IPS-18a (cell line): ENCODE data around the gene GALNT1.
A peak's percentile ranks its signal among the peaks of the same experiment; 100 is the strongest.
"Not testable (repeated sequence)": the region's sequence is repeated elsewhere in the genome, so short reads cannot be mapped to it uniquely, and the experiment has no call there.

Experiments
- H3K27ac ChIP-seq: one replicate; pipeline ENCODE4 v1.5.1; 2013; ENCODE audit warnings: low read length
- H3K27me3 ChIP-seq: one replicate; pipeline ENCODE4 v1.6.1; 2013; ENCODE audit warnings: mild to moderate bottlenecking, low read length; ENCODE audit not compliant: control insufficient read depth, insufficient read depth
- H3K36me3 ChIP-seq: one replicate; pipeline ENCODE4 v1.6.1; 2013; ENCODE audit warnings: low read depth, low read length; ENCODE audit not compliant: control insufficient read depth
- H3K4me1 ChIP-seq: one replicate; pipeline ENCODE4 v1.6.1; 2013; ENCODE audit warnings: low read depth, low read length; ENCODE audit not compliant: control insufficient read depth
- H3K4me3 ChIP-seq: one replicate; pipeline ENCODE4 v1.5.1; 2013; ENCODE audit warnings: low read length
- H3K9ac ChIP-seq: one replicate; pipeline ENCODE4 v1.6.1; 2013; ENCODE audit warnings: mild to moderate bottlenecking, low read length, moderate library complexity
- H3K9me3 ChIP-seq: one replicate; pipeline ENCODE4 v1.6.1; 2013; ENCODE audit warnings: low read depth, low read length; ENCODE audit not compliant: control insufficient read depth

GALNT1 gene

GRCh38 chr18:35571138-35571537, 10.4 kb upstream of the GALNT1 start:
- Histone ChIP-seq H3K27ac (no peak overlapping the region), H3K4me3 (no peak overlapping the region), H3K36me3 (no peaks in the 10 kb centered on the region), H3K9ac (no peak overlapping the region), H3K4me1 (no peaks in the 10 kb centered on the region), H3K27me3 (no peaks in the 10 kb centered on the region), H3K9me3 (no peaks in the 10 kb centered on the region)

- H3K9me3 ChIP-seq: no peaks in the 10 kb centered on the region
- H3K4me3 ChIP-seq: no peak overlapping the region
- no peaks in the 10 kb centered on the region for H3K27me3 ChIP-seq
- no peaks in the 10 kb centered on the region for H3K4me1 ChIP-seq
- H3K9ac ChIP-seq: no peak overlapping the region
- no peak overlapping the region for H3K27ac ChIP-seq
- no peaks in the 10 kb centered on the region for H3K36me3 ChIP-seq
Measured at GRCh38 chr18:35572644-35573043, 8.9 kb upstream of the GALNT1 start.

GRCh38 chr18:35573531-35573930, 8.0 kb upstream of the GALNT1 start:
- H3K9me3 ChIP-seq: no peaks in the 10 kb centered on the region
- H3K9ac ChIP-seq: no peak overlapping the region
- no peak overlapping the region for H3K27ac ChIP-seq
- no peaks in the 10 kb centered on the region for H3K27me3 ChIP-seq
- H3K4me1 ChIP-seq: no peaks in the 10 kb centered on the region
- H3K36me3 ChIP-seq: no peaks in the 10 kb centered on the region
- no peak overlapping the region for H3K4me3 ChIP-seq

GRCh38 chr18:35576240-35576845, 5.2 kb upstream of the GALNT1 start:
- H3K9ac ChIP-seq, H3K36me3 ChIP-seq, H3K4me1 ChIP-seq, H3K4me3 ChIP-seq, H3K9me3 ChIP-seq, H3K27ac ChIP-seq: not testable (repeated sequence)
- H3K27me3 ChIP-seq: peaks cover 21% of the 10 kb centered on the region

GRCh38 chr18:35577045-35577848, 4.3 kb upstream of the GALNT1 start:
- peaks cover under 1% of the 10 kb centered on the region for H3K4me1 ChIP-seq
- no peaks in the 10 kb centered on the region for H3K36me3 ChIP-seq
- H3K27ac ChIP-seq: no peak overlapping the region
- H3K9ac ChIP-seq: no peak overlapping the region
- H3K9me3 ChIP-seq: no peaks in the 10 kb centered on the region
- peaks cover 21% of the 10 kb centered on the region for H3K27me3 ChIP-seq
- no peak overlapping the region for H3K4me3 ChIP-seq

GRCh38 chr18:35578481-35578880, 3.1 kb upstream of the GALNT1 start:
- H3K27me3 ChIP-seq: peaks cover 21% of the 10 kb centered on the region
- H3K9me3 ChIP-seq: no peaks in the 10 kb centered on the region
- H3K27ac ChIP-seq: no peak overlapping the region
- H3K36me3 ChIP-seq: no peaks in the 10 kb centered on the region
- no peak overlapping the region for H3K9ac ChIP-seq
- peaks cover 13% of the 10 kb centered on the region for H3K4me1 ChIP-seq
- no peak overlapping the region for H3K4me3 ChIP-seq

GRCh38 chr18:35578936-35579335, 2.6 kb upstream of the GALNT1 start:
- no peak overlapping the region for H3K9ac ChIP-seq

GRCh38 chr18:35580701-35581539, 620 bp upstream of the GALNT1 start:
- Histone ChIP-seq H3K36me3 (no peaks in the 10 kb centered on the region), H3K9me3 (peaks cover 5% of the 10 kb centered on the region), H3K9ac (peak overlapping the region; percentile 68), H3K27me3 (peaks cover 21% of the 10 kb centered on the region), H3K27ac (no peak overlapping the region), H3K4me3 (peak overlapping the region; percentile 65), H3K4me1 (peaks cover 14% of the 10 kb centered on the region)

More at GRCh38 chr18:35578936-35579335, 2.6 kb upstream of the GALNT1 start:
- Histone ChIP-seq H3K4me3 (no peak overlapping the region), H3K36me3 (no peaks in the 10 kb centered on the region), H3K4me1 (peaks cover 14% of the 10 kb centered on the region), H3K27me3 (peaks cover 21% of the 10 kb centered on the region), H3K9me3 (no peaks in the 10 kb centered on the region), H3K27ac (no peak overlapping the region)

- Histone ChIP-seq H3K9ac (peak overlapping the region; percentile 76), H3K36me3 (no peaks in the 10 kb centered on the region), H3K9me3 (peaks cover 5% of the 10 kb centered on the region), H3K4me3 (peak overlapping the region; percentile 86), H3K4me1 (peaks cover 14% of the 10 kb centered on the region), H3K27ac (no peak overlapping the region), H3K27me3 (peaks cover 21% of the 10 kb centered on the region)
Measured at GRCh38 chr18:35581898-35582641, 530 bp downstream of the GALNT1 start.

- Histone ChIP-seq H3K36me3 (no peaks in the 10 kb centered on the region), H3K4me1 (peaks cover 14% of the 10 kb centered on the region), H3K4me3 (peak overlapping the region; percentile 86), H3K27me3 (peaks cover 21% of the 10 kb centered on the region), H3K27ac (no peak overlapping the region), H3K9me3 (peaks cover 9% of the 10 kb centered on the region), H3K9ac (no peak overlapping the region)
Measured at GRCh38 chr18:35582899-35583558, 1.5 kb downstream of the GALNT1 start.
